Urothelium cell line (cell line): ENCODE measurements around the gene TSC2.

Experiments used
- DNase-seq: peaks from one replicate; pipeline ENCODE4 v3.0.0; 2011; ENCODE audit warnings: low spot score, mixed read lengths
- FAIRE-seq: peaks from 2 replicates; lab custom pipeline; 2011; peaks lifted over from hg19 to GRCh38; lab: Jason Lieb, UNC

TSC2 gene

DNA sequence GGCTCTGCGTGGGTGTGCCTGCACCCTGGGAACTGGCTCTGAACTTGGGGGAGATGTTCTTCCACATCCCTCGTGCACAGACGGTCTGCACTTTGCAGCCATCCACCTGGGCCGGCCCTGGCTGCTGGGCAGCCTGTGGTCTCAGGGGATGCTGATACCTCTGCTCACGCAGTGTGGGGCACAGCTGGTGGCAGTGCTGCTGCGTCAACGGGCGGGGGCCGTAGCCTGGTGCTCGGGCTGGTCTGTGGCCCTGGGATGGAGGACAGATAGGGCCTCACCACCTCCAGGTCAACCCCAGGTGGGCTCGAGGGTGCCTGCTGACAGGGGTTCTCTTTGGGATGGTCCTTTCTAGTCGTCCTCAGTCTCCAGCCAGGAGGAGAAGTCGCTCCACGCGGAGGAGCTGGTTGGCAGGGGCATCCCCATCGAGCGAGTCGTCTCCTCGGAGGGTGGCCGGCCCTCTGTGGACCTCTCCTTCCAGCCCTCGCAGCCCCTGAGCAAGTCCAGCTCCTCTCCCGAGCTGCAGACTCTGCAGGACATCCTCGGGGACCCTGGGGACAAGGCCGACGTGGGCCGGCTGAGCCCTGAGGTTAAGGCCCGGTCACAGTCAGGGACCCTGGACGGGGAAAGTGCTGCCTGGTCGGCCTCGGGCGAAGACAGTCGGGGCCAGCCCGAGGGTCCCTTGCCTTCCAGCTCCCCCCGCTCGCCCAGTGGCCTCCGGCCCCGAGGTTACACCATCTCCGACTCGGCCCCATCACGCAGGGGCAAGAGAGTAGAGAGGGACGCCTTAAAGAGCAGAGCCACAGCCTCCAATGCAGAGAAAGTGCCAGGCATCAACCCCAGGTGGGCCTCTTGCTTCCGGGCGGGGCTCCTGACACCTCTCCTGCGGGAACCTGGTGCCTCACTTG, 36.3 kb downstream of the TSC2 start:
- DNase-seq (no peak), FAIRE-seq (no peak)

GRCh38 chr16:2084895-2085625, 37.3 kb downstream of the TSC2 start:
- DNase-seq (no peak), FAIRE-seq (no peak)

DNA sequence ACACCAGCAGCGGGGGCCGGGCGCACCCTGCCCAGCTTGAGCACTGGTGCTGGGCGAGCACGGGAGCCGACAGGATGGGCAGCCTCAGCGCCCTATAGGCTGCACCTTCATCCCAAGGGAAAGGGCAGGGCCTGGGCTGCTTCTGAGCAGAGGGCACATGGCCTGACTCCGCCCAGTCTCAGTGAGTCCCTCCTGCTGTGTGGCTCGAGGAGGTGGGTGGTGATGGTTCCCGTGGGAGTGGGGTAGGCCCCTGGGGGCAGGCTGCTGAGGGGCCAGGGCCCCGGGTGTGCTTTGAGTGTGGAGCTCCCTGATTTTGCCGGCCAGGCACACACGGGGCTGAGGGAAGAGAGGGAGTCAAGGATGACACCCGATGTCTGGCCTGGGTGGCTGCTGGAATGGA, 37.9 kb downstream of the TSC2 start:
- DNase-seq (no peak), FAIRE-seq (no peak)

DNA sequence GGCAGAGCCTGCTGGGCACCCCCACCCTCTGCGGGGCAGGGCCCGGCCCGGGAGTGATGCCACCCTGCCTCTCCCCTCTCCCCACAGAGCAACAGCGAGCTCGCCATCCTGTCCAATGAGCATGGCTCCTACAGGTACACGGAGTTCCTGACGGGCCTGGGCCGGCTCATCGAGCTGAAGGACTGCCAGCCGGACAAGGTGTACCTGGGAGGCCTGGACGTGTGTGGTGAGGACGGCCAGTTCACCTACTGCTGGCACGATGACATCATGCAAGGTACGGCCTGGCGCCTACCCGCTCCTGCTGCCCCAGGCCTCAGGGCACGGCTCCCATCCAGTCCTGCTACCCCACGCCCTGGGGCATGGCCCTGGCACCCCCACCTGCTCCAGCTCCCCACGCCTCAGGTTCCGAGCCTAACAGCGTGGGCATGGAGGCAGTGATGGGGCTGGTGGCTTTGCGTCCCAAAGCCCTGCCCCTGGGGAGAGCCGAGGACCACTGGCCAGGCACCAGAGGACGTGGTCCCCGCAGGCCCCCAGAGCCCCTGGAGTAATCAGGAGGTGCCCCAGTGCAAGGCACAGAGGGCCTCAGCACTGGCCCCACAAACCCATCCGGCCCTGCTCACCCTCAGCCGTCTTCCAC, 38.4 kb downstream of the TSC2 start:
- DNase-seq (no peak), FAIRE-seq (no peak)

DNA sequence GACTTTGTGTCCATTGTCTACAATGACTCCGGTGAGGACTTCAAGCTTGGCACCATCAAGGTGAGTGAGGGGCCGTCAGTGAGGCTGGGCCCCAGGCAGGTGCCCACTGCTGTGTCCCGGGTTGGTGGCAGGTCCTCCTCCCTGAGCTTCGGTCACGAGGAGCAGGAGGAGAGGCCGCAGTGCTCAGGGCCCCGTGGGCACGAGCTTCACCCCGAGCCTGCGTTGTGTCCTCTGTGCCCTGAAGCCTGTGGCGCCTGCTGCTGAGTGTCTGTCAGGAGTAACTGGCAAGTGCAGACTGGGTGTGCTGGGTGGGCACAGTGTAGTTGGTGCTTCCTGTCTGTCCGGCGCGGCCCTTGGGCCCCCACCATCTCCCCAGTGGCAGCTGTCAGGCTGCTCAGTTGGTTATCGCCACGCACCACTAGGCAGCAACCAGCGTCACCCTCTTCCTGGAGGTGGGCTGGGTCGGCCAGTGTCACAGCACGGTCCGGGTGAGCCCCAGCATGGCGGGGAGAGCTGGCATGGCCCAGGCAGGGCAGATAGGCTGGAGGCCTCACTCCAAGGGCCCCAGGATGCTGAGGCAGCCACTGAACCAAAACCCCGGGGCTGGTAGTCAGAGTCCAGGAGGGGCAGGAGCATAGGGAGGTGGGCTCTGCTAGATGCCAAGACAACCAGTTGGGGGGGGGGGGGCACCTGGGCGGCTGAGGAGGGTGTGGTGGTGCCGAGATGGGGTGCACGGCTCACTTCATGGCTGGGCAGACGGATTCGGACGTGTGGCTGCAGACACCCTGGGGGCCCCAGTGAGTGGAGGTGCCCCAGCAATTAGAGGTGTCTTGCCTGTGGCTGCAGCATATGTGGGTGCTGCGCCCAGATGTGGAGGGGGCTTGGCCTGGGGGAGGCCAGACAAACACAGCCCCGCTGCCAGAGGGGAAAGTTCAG, 39.3 kb downstream of the TSC2 start:
- no peak for FAIRE-seq
- DNase-seq, result no peak

- FAIRE-seq (peak; percentile 66), DNase-seq (no peak)
Measured at GRCh38 chr16:2087748-2088631, 40.2 kb downstream of the TSC2 start.

DNA sequence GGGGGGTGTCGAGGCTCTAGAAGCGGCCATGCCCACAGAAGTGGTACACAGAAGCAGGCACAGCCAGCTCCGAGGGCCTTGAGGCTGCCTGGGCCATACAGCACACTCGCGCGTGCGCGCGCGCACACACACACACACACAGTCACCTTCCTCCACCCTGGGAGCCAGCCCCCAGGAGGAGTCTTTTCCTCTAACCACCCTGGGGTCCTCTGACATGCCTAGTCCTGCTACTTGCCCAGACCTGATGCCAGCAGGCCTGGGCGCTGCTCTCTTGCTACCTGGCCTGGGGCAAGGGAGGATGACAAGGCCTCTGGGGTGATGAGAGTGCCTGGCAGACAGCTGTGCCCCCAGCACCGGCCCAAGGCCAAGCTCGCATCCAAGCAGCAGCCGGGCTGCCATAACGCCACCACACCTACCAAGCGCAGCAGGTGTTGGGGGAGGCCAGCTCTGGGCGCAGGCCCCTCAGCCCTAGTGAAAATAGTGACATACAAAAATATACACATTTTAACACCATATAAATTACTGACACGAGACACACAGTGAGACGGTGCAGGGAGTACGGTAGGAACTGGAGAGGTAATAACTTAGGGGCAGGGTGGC, 41.1 kb downstream of the TSC2 start:
- no peak for FAIRE-seq

DNA sequence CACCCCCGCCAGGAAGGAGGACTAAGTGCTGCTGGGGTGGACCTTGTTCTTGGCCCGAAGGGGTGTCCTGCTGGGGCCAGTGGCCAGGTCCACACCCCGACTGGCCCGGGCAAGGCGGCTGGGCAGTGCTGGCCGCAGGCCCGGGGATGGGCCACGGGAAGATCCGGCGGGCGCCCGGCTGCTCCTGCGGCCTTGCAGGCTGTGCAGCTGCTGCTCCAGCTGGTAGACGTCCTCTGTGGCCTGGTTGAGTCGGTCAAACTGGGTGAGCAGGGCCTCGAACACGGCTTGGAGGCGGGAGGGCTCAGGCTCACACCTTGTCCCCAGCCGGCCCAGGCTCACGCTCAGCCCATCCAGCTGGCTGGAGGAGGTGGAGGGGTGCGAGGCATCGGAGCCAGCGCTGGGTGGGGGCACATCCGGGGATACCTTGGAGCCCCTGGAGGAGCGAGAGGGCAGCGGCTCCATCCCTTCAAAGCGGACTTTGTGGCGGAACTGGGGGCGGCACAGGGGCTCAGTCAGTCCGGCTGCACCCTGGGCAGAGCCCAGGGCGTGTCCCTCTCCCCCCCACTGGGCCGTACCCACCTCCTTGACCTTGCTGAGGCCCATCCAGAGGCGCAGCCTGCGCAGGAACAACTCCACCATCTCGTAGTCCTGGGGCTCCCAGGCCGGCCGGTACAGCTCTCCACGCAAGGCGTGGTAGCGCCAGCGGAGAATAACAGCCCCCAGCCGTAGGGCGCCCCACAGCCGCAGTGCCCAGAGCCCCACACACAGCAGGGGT, 42.1 kb downstream of the TSC2 start:
- no peak for DNase-seq
- FAIRE-seq, result no peak

More for the DNA sequence above, 41.1 kb downstream of the TSC2 start:
- DNase-seq, result no peak

DNA sequence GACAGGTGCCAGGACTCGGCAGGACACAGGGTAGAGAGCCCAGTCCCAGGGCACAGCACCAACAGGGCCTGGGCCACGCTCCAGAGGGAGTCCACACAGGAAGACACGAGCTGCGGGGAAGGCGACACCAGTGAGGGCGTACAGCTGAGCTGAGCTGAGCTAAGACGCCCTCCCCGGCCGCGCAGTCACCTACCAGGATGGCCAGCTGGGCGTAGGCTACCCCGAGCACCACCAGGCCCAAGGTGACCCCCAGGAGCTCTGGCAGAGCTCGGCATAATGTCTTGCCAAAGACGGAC, 42.6 kb downstream of the TSC2 start:
- FAIRE-seq (no peak), DNase-seq (no peak)

DNA sequence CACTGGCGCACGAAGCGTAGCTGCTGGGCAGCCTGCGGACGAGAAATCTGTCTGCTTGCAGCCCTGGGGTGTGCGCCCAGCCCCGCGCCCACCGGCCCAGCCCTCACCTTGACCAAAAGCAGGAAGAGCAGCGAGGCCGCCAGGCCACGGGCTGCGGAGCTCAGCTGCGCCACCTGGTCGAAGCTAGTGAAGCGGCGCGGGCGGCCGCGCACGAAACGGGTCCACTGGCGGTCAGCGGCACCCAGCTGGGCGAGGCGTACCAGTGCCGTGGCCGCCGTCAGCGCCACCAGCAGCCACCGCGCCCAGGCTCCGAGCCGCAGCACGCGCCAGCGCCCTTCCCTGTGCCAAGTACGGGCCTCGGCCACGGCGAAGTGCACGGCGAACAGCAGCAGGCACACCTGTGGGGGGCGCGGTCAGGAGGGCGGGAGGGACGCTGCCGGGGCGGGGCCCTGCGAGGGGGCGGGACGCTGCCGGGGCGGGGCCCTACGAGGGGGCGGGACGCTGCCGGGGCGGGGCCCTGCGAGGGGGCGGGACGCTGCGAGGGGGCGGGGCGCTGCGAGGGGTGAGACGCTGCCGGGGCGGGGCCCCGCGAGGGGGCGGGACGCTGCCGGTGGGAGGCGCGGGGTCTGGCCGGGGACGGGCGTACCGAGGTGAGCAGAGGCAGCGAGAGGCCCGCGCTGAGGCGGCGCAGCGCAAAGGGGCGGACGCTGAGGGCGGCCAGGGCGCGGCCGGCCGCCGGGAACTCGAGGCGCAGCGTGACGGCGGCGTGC, 43.2 kb downstream of the TSC2 start:
- peak; percentile 40 for DNase-seq
- no peak for FAIRE-seq

DNA sequence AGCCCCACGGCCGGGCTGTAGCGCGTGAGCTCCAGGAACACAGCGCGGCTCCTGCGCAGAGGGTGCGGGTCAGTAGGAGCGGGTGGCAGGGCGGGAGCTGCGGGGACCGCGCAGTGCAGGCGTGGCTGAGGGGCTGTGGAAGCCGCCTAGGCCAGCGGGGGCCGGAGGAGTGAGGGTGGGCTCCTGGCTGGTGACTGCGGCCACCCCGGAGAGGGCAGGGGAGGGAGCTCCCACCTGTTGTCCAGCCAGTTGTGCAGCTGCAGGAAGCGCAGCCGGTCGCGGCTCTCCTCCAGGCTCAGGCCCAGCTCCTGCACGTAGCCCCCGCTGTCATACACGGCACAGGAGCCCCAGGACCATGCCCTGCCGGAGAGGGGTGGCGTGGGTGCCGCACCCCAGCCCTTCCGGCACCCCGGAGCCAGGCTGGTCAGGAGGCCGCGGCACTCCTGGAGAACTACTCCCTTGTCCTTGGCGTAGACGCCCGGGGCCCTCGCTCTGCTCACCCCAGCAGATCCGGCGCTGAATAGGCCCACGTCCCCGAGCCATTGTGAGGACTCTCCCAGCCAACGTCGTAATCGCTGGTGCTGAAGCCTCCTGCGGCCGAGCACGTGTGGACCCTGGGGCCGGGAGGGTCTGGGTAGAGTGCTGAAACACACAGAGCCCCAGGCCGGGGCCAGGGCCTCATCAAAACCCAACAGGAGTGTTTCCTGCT, 43.9 kb downstream of the TSC2 start:
- DNase-seq (no peak), FAIRE-seq (no peak)

DNA sequence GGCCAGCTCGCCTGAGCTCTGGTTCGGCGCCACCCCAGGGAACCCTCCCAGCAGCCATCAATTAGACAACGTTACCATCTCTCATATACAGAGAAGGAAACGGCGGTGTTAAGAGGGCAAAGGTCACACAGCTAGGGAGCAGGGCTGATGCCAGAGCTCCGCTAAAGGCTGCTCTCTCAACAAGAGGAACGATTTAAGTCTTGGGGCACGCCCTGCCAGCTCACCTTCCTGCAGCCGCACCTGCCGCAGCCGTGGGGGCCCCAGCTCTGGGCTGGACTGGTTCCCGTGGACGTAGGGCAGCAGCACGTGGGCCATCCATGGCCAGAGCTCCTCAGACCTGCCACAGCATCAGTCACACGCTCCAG, 44.5 kb downstream of the TSC2 start:
- DNase-seq, result no peak
- FAIRE-seq, result no peak

- FAIRE-seq (no peak), DNase-seq (no peak)
Measured at GRCh38 chr16:2092866-2093265, 45.1 kb downstream of the TSC2 start.

- FAIRE-seq (no peak), DNase-seq (no peak)
Measured at GRCh38 chr16:2093793-2094192, 46.0 kb downstream of the TSC2 start.

GRCh38 chr16:2095315-2095853, 47.6 kb downstream of the TSC2 start:
- FAIRE-seq, result no peak
- DNase-seq, result no peak

DNA sequence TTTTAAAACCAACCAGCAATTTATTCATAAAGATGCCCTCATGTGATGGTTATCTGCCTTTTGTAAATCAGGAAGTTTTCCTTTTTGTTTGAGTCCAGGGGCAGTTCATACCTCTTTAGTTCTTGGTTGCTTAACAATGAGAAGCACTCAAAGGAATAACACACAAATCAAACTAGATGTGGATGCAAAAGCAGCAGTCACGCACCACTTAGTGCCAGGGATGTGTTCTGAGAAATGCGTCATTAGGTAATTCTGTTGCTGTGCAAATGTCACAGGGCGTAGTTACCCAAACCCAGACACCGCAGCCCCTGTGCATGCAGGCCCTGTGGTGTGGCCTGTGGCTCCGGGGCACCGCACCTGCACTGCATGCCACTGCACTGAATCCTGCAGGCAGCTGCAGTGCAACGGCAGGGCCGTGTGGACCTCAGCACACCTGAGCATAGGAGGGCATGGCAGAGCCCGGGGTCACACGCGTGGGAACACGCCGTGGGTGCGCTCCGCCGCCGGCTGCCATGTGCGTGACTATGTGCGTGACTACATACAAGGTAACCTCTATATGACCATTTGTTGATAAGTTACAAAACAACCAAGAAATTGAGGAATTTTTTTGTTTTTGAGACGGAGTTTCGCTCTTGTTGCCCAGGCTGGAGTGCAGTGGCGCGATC, 48.3 kb downstream of the TSC2 start:
- DNase-seq (no peak), FAIRE-seq (no peak)
